HAP-1 (cell line): Measurements from ENCODE around the gene SLC52A1.
"Not testable (repeated sequence)": the region's sequence is repeated elsewhere in the genome, so short reads cannot be mapped to it uniquely, and the experiment has no call there.

Experiments
- DNase-seq, 2 experiments: peaks; one replicate each; pipeline ENCODE4 v3.0.0-alpha.2; 2016 to 2020; ENCODE audit warnings: low spot score in 2 of 2
- H3K27me3 ChIP-seq: fragments of 250-450 bp; sonication (Bioruptor Pico); 2 replicates; pipeline ENCODE4 v1.5.1; 2020; ENCODE audit warnings: low read depth, mild to moderate bottlenecking, moderate library complexity
- H3K36me3 ChIP-seq: fragments of 250-450 bp; sonication (Bioruptor Pico); replicated peaks from 2 replicates; pipeline ENCODE4 v1.5.1; 2020; ENCODE audit warnings: mild to moderate bottlenecking
- H3K4me1 ChIP-seq: fragments of 250-450 bp; sonication (Bioruptor Pico); 2 replicates; pipeline ENCODE4 v1.5.1; 2020; ENCODE audit warnings: mild to moderate bottlenecking
- H3K4me3 ChIP-seq: fragments of 250-450 bp; sonication (Bioruptor Pico); 2 replicates; pipeline ENCODE4 v1.5.1; 2020; ENCODE audit warnings: mild to moderate bottlenecking, moderate library complexity
- H3K9me3 ChIP-seq: fragments of 250-450 bp; sonication (Bioruptor Pico); 2 replicates; pipeline ENCODE4 v1.5.1; 2020; ENCODE audit warnings: mild to moderate bottlenecking, moderate library complexity
- in situ Hi-C: fragments of 300-500 bp; cut with MboI; formaldehyde crosslinking; loops from 3 replicates; pipeline ENCODE4 v1.14.3; 2020; ENCODE audit warnings: low sequenced_read_pairs, inconsistent platforms, mixed read lengths

Gene SLC52A1

DNA sequence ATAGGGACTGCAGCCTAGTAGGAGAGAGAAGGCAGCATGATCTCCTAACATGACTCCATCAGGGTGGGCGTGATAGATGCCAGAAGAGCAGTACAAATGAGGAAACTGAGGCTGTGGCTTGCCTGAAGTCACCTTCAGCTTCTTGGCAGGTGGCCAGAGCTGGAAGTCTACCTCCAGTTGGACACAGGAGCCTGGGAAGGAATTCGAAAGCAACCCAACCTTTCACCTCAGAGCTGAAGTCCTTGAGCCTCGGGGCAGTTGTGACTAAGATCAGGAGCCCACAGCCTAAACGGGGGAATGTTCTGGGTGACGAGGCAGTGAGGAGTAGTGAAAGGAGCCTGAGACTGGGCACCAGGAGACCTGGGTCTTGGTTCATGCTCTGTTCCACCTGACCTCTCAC is 9.4 kb upstream of the SLC52A1 start:
- no peaks in the 10 kb centered on the region for H3K4me1 ChIP-seq
- H3K36me3 ChIP-seq = no peaks in the 10 kb centered on the region
- H3K27me3 ChIP-seq = no peaks in the 10 kb centered on the region
- no peak overlapping the region for H3K4me3 ChIP-seq
- in situ Hi-C loops = no loop called here
- H3K9me3 ChIP-seq = no peaks in the 10 kb centered on the region; the same call in 1 of the 2 replicates
- no peak for DNase-seq

DNA sequence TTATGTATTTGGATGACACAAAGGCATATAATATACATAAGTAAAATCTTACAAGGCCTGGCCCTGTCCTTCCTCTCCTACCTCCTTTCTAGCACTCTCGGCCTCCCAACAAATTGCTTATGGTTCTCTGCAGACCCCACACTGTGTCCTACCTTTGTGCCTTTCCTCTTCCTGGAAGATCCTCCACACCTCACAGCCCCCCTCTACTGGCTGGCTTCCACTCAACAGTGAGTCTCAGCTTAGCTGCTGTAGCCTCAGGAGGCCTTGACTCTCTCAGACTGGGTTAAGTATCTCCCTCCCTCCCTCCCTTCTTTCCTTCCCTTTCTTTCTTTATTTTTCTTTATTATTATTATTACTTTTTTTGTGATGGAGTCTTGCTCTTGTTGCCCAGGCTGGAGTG is 8.3 kb upstream of the SLC52A1 start:
- in situ Hi-C loops = no loop called here
- no peak overlapping the region for H3K4me3 ChIP-seq
- H3K4me1 ChIP-seq = no peaks in the 10 kb centered on the region
- DNase-seq = no peak
- no peaks in the 10 kb centered on the region for H3K27me3 ChIP-seq
- H3K36me3 ChIP-seq = no peaks in the 10 kb centered on the region
- H3K9me3 ChIP-seq = no peaks in the 10 kb centered on the region; the same call in 1 of the 2 replicates

DNA sequence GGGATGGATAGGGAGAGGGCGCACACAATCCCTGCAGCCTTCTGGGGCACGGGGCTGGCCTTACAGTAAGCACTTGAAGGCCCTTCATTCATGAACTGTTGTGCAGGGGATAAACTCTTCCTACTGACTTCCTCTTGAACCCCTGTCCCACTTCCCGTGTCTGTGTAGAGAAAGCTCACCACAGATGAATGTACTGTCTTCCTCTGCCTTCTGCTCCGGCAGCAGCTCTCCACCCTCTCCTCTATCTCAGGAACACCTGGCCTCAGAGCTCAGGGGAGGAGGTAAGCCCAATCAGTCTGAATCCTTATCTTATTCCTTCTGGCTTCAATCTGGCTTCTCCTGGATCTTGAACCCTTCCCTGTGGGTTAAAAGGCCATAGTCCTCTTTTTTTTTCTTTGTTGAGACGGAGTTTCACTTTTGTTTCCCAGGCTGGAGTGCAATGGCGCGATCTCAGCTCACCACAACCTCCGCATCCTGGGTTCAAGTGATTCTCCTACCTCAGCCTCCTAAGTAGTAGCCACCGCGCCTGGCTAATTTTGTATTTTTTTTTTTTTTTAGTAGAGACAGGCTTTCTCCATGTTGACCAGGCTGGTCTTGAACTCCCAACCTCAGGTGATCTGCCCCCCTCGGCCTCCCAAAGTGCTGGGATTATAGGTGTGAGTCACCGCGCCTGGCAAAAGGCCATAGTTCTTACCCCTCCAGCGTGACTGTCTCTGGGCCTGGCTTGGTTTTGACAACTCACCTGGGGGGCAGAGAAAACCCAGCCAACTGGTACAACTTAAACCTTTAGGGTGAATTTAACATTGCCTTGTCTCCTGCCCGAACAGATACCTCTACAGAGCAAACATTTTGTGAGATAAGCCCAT is 7.2 kb upstream of the SLC52A1 start:
- Histone ChIP-seq H3K36me3 (no peaks in the 10 kb centered on the region), H3K9me3 (no peaks in the 10 kb centered on the region; the same call in 1 of the 2 replicates), H3K27me3 (no peaks in the 10 kb centered on the region), H3K4me3 (no peak overlapping the region), H3K4me1 (no peaks in the 10 kb centered on the region)
- in situ Hi-C loops = no loop called here
- no peak for DNase-seq

DNA sequence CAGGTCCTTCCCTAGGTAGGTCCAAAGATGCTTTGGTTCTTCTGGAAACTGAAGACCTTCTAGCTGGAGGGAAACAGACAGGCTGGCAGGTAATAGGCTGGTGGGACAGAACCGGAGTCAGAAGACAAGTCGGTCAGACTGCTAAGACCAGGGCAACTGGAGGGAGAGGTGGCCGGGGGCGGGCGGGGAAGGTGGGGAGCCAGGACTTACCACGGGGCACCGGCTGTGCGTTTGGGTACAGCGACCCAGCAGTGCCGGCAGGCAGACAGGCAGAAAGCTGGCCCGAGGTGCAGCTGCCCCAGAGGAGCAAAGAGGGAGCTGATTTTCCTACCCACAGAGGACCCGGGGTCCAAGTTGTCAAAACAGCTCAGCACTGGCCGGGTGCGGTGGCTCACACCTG is 575 bp downstream of the SLC52A1 start:
- H3K4me3 ChIP-seq = no peak overlapping the region
- DNase-seq = no peak
- in situ Hi-C loops = no loop called here
- no peaks in the 10 kb centered on the region; the same call in 1 of the 2 replicates for H3K9me3 ChIP-seq
- no peaks in the 10 kb centered on the region for H3K27me3 ChIP-seq
- no peaks in the 10 kb centered on the region for H3K36me3 ChIP-seq
- peaks cover 7% of the 10 kb centered on the region for H3K4me1 ChIP-seq

DNA sequence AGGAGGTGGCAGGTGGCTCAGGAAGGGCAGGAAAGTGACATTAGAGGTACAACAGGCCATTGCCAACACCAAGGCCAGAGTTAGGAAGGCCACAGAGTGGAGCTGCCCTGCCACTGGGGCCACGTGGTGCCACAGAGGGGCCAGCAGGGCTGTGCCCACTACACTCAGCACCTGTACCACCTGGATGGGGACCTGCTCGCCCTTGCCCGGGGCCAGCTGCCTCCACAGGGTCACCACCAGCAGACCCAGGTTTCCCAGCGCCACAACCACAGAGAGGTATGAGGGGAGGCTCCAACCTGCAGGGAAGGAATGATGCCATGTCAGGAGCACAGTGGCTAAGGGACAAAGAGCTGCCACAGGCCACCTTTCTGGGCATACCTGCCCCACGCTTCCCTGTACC is 1.2 kb downstream of the SLC52A1 start:
- no peaks in the 10 kb centered on the region for H3K27me3 ChIP-seq
- no peak overlapping the region for H3K4me3 ChIP-seq
- no peak for DNase-seq
- in situ Hi-C loops = no loop called here
- H3K36me3 ChIP-seq = no peaks in the 10 kb centered on the region
- no peaks in the 10 kb centered on the region; the same call in 1 of the 2 replicates for H3K9me3 ChIP-seq
- peaks cover 7% of the 10 kb centered on the region for H3K4me1 ChIP-seq

DNA sequence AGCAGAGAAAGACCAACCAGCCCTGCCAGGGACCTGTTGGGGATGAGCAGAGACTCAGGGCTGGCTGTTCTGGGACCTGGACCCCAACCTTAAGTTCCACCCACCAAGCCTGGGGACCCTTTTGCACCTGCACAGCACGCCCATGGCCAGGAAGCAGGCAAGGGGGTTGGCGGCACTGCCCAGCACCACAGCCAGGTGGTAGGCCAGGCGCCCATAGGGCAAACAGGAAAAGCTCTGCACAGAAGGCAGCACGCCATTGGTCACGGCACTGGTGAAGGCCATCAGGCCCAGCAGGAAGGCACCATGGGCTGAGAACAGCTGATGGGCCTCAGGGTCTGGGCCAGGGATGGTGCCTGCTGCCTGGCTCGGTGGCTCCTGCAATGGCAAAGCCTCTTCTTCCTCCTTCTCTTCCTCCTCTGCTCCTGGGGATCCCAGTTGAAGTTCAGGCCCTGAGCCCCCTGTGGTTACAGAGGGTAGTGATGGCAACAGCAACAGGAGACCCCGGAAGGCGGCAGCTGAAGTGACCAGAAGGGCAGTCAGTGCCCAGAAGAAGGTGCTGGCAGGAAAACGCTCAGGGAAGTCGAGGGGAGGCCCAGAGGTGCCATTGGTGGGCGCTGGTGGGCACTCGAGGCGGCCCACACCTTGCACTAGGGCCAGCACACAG is 1.7 kb downstream of the SLC52A1 start:
- Histone ChIP-seq H3K4me1 (peaks cover 7% of the 10 kb centered on the region), H3K9me3 (no peaks in the 10 kb centered on the region; the same call in 1 of the 2 replicates), H3K36me3 (no peaks in the 10 kb centered on the region), H3K27me3 (no peaks in the 10 kb centered on the region), H3K4me3 (no peak overlapping the region)
- no peak for DNase-seq
- in situ Hi-C loops = no loop called here

DNA sequence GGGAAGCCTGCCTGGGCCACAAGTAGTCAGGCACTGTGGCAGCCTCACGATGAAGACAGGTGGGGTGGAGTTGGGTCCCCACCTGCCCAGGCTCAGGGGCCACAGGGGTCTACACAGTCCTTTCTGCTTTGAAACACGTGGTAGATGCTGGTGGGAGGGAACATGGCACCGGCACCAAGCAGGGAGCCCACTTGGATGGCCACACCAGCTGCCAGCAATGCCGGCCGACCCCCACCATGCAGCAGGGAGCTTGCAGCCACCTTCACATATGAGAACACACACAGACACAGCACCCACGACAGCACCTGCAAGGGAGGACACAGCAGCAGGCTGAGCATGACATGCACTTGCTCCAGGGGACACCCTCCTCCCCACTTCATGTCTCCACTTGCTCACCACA is 2.4 kb downstream of the SLC52A1 start:
- in situ Hi-C loops = no loop called here
- Histone ChIP-seq H3K4me3 (no peak overlapping the region), H3K36me3 (no peaks in the 10 kb centered on the region), H3K4me1 (peaks cover 7% of the 10 kb centered on the region), H3K9me3 (no peaks in the 10 kb centered on the region; the same call in 1 of the 2 replicates), H3K27me3 (no peaks in the 10 kb centered on the region)
- DNase-seq = no peak

DNA sequence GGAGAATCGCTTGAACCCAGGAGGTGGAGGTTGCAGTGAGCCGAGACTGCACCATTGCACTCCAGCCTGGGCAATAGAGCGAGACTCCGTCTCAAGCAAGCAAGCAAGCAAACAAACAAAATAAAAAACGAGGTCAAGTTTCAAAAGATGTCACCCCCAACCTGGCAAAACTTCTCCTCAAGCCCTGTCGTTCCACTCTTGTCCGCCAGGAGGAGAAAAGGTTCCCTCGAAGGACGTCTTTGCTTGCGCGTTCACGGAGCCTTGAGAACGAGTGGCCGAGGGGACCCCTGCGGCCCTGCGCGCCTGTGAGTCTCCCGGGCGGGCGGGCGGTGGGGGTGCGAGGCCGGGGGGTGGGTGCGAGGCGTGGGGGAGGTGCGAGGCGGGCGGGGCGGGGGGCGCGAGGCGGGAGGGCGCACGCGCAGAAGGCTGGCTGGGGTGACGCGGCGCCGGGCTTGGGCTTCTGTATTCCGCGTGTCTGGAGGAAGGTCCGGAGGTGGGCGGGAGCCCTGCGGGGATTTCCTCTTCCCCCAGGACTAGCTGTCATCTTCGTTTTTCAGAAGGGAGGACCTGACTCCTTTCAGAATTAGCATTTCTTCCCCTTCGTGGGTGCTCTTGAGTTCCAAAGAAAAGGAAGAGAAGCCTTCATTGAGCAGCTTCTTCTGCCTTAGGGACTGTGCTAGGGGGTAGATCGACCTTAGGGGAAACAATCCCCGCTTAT is 3.7 kb downstream of the SLC52A1 start:
- Histone ChIP-seq H3K36me3 (no peaks in the 10 kb centered on the region), H3K27me3 (no peaks in the 10 kb centered on the region), H3K4me3 (peak overlapping the region; percentile 28), H3K9me3 (no peaks in the 10 kb centered on the region; the same call in 1 of the 2 replicates), H3K4me1 (peaks cover 7% of the 10 kb centered on the region)
- peak; percentile 81 to 92 for DNase-seq
- in situ Hi-C loops = no loop called here

DNA sequence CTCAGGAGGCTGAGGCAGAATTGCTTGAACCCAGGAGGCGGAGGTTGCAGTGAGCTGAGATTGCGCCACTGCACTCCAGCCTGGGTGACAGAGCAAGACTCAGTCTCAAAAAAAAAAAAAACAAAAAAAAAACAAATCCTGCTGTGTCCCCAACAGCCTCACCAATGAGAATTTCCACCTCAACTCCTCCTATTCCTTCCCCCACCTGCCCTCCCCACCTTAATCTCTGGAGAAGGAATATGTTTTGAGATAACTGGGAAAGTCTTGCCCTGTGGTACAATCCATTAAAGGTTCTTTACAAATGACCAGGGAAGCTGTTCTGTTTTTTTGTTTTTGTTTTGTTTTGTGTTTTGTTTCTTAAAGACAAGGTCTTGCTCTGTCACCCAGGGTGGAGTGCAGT is 5.1 kb downstream of the SLC52A1 start:
- H3K27me3 ChIP-seq, DNase-seq, H3K9me3 ChIP-seq, H3K36me3 ChIP-seq, in situ Hi-C loops, H3K4me1 ChIP-seq, H3K4me3 ChIP-seq: not testable (repeated sequence)

DNA sequence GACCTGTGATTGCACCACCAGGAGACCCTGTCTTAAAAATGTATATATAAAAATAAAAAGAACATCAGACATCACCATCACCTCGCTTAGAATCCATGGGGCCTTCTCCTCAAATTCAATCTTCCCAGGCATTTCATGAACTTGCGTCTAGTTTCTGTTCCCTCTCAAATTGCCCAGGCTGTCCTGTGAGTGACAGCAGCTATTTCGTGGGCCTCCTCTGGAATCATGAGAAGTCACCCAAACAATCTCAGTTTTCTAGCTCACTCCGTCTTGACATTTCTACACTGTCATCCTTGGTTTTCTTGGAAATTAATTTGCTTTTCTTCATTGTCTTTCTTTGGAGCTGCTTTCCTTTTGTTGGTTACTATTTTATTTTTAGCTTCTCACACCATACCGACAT is 7.3 kb downstream of the SLC52A1 start:
- in situ Hi-C loops = no loop called here
- Histone ChIP-seq H3K4me1 (peaks cover 7% of the 10 kb centered on the region), H3K4me3 (no peak overlapping the region), H3K27me3 (no peaks in the 10 kb centered on the region), H3K36me3 (peaks cover 7% of the 10 kb centered on the region), H3K9me3 (no peaks in the 10 kb centered on the region; the same call in 1 of the 2 replicates)
- no peak for DNase-seq

DNA sequence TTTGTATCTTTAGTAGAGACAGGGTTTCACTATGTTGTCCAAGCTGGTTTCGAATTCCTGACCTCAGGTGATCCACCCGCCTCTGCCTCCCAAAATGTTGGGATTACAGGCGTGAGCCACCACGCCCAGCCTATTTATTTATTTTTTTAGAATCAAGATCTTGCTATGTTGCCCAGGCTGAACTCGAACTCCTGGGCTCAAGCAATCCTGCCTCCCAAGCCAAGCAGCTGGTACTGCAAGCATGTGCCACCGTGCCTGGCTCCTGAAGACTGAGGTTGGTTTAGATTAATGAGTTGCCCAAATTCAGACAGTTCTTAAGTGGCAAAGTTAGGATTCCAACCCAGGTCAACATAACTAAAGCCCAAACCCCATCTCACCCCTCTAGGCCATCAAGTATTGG is 7.9 kb downstream of the SLC52A1 start:
- Histone ChIP-seq H3K27me3 (no peaks in the 10 kb centered on the region), H3K4me3 (no peak overlapping the region), H3K9me3 (no peaks in the 10 kb centered on the region; the same call in 1 of the 2 replicates), H3K36me3 (peaks cover 13% of the 10 kb centered on the region), H3K4me1 (peaks cover 6% of the 10 kb centered on the region)
- no peak for DNase-seq
- in situ Hi-C loops = no loop called here

DNA sequence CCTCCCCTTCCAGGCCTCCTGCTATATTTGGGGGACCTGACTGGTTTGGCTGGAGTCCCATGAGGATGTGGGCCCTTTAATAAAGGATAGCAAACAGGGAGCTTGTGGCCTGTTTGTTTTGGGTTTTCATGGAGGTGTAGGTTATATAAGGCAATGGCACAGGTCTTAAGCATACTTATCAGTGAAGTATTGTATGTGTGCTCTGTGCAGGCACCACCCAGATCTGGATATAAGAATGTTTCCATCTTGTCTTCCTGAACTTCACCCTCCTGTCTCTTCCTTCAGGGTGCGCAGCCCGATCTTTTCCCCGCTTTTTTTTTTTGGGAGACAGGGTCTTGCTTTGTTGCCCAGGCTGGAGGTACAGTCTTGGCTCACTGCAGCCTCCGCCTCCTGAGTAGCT is 10.6 kb downstream of the SLC52A1 start:
- DNase-seq = no peak
- H3K9me3 ChIP-seq = no peaks in the 10 kb centered on the region
- H3K36me3 ChIP-seq = peaks cover 38% of the 10 kb centered on the region
- H3K4me1 ChIP-seq = no peaks in the 10 kb centered on the region
- no peaks in the 10 kb centered on the region for H3K27me3 ChIP-seq
- in situ Hi-C loops = no loop called here
- no peak overlapping the region for H3K4me3 ChIP-seq

DNA sequence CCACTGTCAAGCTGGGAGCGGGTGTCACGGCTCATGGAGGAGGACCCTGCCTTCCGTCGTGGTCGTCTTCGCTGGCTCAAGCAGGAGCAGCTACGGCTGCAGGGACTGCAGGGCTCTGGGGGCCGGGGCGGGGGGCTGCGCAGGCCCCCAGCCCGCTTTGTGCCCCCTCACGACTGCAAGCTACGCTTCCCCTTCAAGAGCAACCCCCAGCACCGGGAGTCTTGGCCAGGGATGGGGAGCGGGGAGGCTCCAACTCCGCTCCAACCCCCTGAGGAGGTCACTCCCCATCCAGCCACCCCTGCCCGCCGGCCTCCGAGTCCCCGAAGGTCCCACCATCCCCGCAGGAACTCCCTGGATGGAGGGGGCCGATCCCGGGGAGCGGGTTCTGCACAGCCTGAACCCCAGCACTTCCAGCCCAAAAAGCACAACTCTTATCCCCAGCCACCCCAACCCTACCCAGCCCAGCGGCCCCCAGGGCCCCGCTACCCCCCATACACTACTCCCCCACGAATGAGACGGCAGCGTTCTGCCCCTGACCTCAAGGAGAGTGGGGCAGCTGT is 11.6 kb downstream of the SLC52A1 start:
- no peak for DNase-seq
- in situ Hi-C loops = no loop called here
- H3K27me3 ChIP-seq = no peaks in the 10 kb centered on the region
- H3K9me3 ChIP-seq = no peaks in the 10 kb centered on the region
- H3K36me3 ChIP-seq = peaks cover 47% of the 10 kb centered on the region
- H3K4me1 ChIP-seq = no peaks in the 10 kb centered on the region
- no peak overlapping the region for H3K4me3 ChIP-seq
